Activated naive CD8-positive, alpha-beta T cell treated with anti-CD3 and anti-CD28 coated beads, Interleukin-2, amount 10 ng/mL, durations not matched to agents 7 days and 5 days (primary cell): ENCODE results near the gene ITPRIPL2. TPM values are rescaled to one million over a fixed set of nuclear protein-coding genes. Genes with fewer than 3 reads are reported as not detected.

ENCODE experiments used
- total RNA-seq, 2 experiments: library from RNA; stranded (reverse); gene quantifications; one replicate each; pipeline ENCODE4 v1.2.3, GENCODE V29; 2021

The ITPRIPL2 gene
- total RNA-seq, 2 experiments from 2014 or later: 1.0 to 1.4 TPM

Other genes starting within 250 kb of the ITPRIPL2 start
- gene SMG1, start 187.6 kb upstream of the ITPRIPL2 start, total RNA-seq: 100 to 1,000 TPM; 130 to 132 TPM
- gene TMC7, start 130.0 kb upstream of the ITPRIPL2 start, total RNA-seq: not detected
- 10 to 100 TPM; 13.3 to 16.3 TPM for gene COQ7, start 46.4 kb upstream of the ITPRIPL2 start, total RNA-seq
- not detected for gene SYT17, start 54.3 kb downstream of the ITPRIPL2 start, total RNA-seq
- not detected for gene CLEC19A, start 171.8 kb downstream of the ITPRIPL2 start, total RNA-seq